ENCODE data around the gene HEPACAM2. TPM values are rescaled to one million over a fixed set of nuclear protein-coding genes. Genes with fewer than 3 reads are reported as not detected.

Gene HEPACAM2
- total and polyA plus RNA-seq, 2 donors (not counting 3 experiments of a cell fraction or from before 2014, with no cell fraction given) = not detected

- no TSS peak for BruUV-seq (replicated peaks)
- DNase-seq (ENCODE audit: low read depth, low spot score) (no peak), FAIRE-seq (no peak)
- intact Hi-C loops (cut with micrococcal nuclease) = no loop called here
- no peaks in the 10 kb centered on the region for H3K9me1 ChIP-seq (replicated peaks; ENCODE audit: control insufficient read depth, extremely low read depth, insufficient read depth, low read length)
- ChIA-PET CTCF (no interaction called here), POLR2A (no interaction called here)
- no peaks in the 10 kb centered on the region for H3K9me3 ChIP-seq (replicated peaks; ENCODE audit: control insufficient read depth, insufficient read depth, low read length)
- no peaks in the 10 kb centered on the region for H4K20me1 ChIP-seq (replicated peaks; ENCODE audit: control insufficient read depth, extremely low read depth, insufficient read depth, low read length)
- dilution Hi-C loops (cut with MboI; ENCODE audit: extremely low pct_ligation_motif_present, low sequenced_read_pairs) = no loop called here
- H3K4me2 ChIP-seq (ENCODE audit: insufficient read depth, low read length) = no peak overlapping the region
- no peak overlapping the region for H3K27ac ChIP-seq (ENCODE audit: insufficient read depth, low read depth, low read length)
- no peak overlapping the region for H3K9ac ChIP-seq (replicated peaks; ENCODE audit: extremely low read depth, insufficient read depth, low read length)
- no peaks in the 10 kb centered on the region for H3K36me3 ChIP-seq (ENCODE audit: control insufficient read depth in 2 of 2, extremely low read depth in 1 of 2, insufficient read depth in 2 of 2, low read length in 2 of 2)
- no peaks in the 10 kb centered on the region for H3K79me2 ChIP-seq (ENCODE audit: control insufficient read depth, insufficient read depth, low read length)
- H3K27me3 ChIP-seq (ENCODE audit: control insufficient read depth in 2 of 2, insufficient read depth in 2 of 2, low read length in 2 of 2) = peaks cover 0 to 5% of the 10 kb centered on the region in 2 experiments
- H2AFZ ChIP-seq (ENCODE audit: low read depth, low read length) = no peak overlapping the region
- H3K4me3 ChIP-seq (replicated peaks in 1 of 3; ENCODE audit: insufficient read depth in 1 of 3, low read depth in 1 of 3, low read length in 3 of 3) = no peak overlapping the region
- no peaks in the 10 kb centered on the region for H3K4me1 ChIP-seq (ENCODE audit: control insufficient read depth, extremely low read depth, insufficient read depth, low read length)
- TF ChIP-seq EZH2 (IDR thresholded peaks at IDR 0.05; ENCODE audit: borderline replicate concordance, low read depth, low read length, severe bottlenecking) = no peak
- no peak for TF ChIP-seq GATA2 (IDR thresholded peaks at IDR 0.05; ENCODE audit: insufficient read depth, insufficient read length, low read depth, low read length)
- TF ChIP-seq CTCF (IDR thresholded peaks at IDR 0.05; ENCODE audit: extremely low read depth in 1 of 2, insufficient read depth in 1 of 2, low read depth in 1 of 2, low read length in 2 of 2) = no peak
- no peak for TF ChIP-seq POLR2A (IDR thresholded peaks at IDR 0.05; ENCODE audit: low read depth, low read length)
- TF ChIP-seq POLR2AphosphoS5 (IDR thresholded peaks at IDR 0.05; ENCODE audit: insufficient read depth, low read depth, low read length) = no peak
- TF ChIP-seq FOS (IDR thresholded peaks at IDR 0.05; ENCODE audit: borderline replicate concordance, insufficient read depth, low read length) = no peak
- TF ChIP-seq JUN (IDR thresholded peaks at IDR 0.05; ENCODE audit: borderline replicate concordance, insufficient read depth, insufficient read length, low read depth) = no peak
- TF ChIP-seq MAX (IDR thresholded peaks at IDR 0.05; ENCODE audit: insufficient read depth, insufficient read length) = no peak
- no peak for TF ChIP-seq MYC (IDR thresholded peaks at IDR 0.05; ENCODE audit: low read depth, low read length)
Measured at GRCh38 chr7:93161181-93161762, 65.0 kb downstream of the HEPACAM2 start.

Data from endothelial cell of umbilical vein (primary cell).